Upper lobe of left lung (tissue), 4 donors: ENCODE results near the gene PMVK.

Experiments
- EP300 ChIP-seq, 4 donors: sonication (generic); formaldehyde crosslinking; IDR thresholded peaks; one replicate each; pipeline ENCODE4 v1.5.1; 2017; ENCODE audit warnings: antibody characterized with exemption in 4 of 4, control low read depth in 2 of 4
- POLR2A ChIP-seq, 4 donors: fragments of 450-650 bp; IDR thresholded peaks; one replicate each; pipeline ENCODE4 v1.5.1; 2016 to 2017; ENCODE audit warnings: antibody characterized with exemption in 4 of 4, mild to moderate bottlenecking in 2 of 4
- POLR2AphosphoS5 ChIP-seq, 2 donors: sonication (generic); formaldehyde crosslinking; IDR thresholded peaks; one replicate each; pipeline ENCODE4 v1.5.1; 2017; ENCODE audit warnings: antibody characterized with exemption in 2 of 2
- TF ChIP-seq, protein P1 (sequence below), 6 experiments: fragments of 450-650 bp in 4 of 6; fragments of 200-600 bp in 2 of 6; sonication (generic) in 2 of 6; IDR thresholded peaks; one replicate each; pipeline ENCODE4 v1.5.1; 2016 to 2019; ENCODE audit warnings: antibody characterized with exemption in 6 of 6

DNA sequence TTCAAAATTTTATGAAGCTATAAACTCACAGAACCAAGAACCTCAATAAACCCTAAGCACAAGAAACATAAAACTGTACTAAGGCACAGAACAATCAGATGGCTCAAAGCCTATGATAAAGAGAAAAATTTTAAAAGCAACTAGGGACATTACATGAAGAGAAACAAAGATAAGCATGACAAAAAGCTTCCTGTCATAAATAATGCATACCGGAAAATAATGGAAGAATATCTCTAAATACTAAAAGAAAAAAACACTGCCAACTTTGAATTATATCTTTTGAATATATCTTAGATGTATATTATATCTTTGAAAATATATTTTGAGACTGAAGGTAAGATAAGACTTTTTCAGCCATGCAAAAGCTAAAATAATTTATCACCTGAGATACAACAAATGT lies 45.1 kb downstream of the PMVK start:
- TF ChIP-seq, protein P1, sequence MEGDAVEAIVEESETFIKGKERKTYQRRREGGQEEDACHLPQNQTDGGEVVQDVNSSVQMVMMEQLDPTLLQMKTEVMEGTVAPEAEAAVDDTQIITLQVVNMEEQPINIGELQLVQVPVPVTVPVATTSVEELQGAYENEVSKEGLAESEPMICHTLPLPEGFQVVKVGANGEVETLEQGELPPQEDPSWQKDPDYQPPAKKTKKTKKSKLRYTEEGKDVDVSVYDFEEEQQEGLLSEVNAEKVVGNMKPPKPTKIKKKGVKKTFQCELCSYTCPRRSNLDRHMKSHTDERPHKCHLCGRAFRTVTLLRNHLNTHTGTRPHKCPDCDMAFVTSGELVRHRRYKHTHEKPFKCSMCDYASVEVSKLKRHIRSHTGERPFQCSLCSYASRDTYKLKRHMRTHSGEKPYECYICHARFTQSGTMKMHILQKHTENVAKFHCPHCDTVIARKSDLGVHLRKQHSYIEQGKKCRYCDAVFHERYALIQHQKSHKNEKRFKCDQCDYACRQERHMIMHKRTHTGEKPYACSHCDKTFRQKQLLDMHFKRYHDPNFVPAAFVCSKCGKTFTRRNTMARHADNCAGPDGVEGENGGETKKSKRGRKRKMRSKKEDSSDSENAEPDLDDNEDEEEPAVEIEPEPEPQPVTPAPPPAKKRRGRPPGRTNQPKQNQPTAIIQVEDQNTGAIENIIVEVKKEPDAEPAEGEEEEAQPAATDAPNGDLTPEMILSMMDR (IDR thresholded peaks at IDR 0.05): no peak
- TF ChIP-seq POLR2A (IDR thresholded peaks at IDR 0.05) (no peak), EP300 (IDR thresholded peaks at IDR 0.05) (no peak), POLR2AphosphoS5 (IDR thresholded peaks at IDR 0.05) (no peak)
